Osteoblast (primary cell): Measurements from ENCODE around the gene NFE2L2. TPM values are rescaled to one million over a fixed set of nuclear protein-coding genes. Genes with fewer than 3 reads are reported as not detected.

Experiments
- DNase-seq: peaks from one replicate; pipeline ENCODE4 v3.0.0; 2011; ENCODE audit warnings: low spot score, mixed read lengths; ENCODE audit not compliant: insufficient read length; ENCODE audit errors: missing footprints
- H2AFZ ChIP-seq: 2 replicates; pipeline ENCODE4 v1.6.0; 2011; ENCODE audit warnings: mild to moderate bottlenecking, low read length
- H3K27ac ChIP-seq: 2 replicates; pipeline ENCODE4 v1.5.1; 2011; ENCODE audit warnings: mild to moderate bottlenecking, low read depth, low read length, moderate library complexity
- H3K27me3 ChIP-seq: 2 replicates; pipeline ENCODE4 v1.6.0; 2012; ENCODE audit warnings: mild to moderate bottlenecking, control low read depth, inconsistent platforms, low read length, moderate library complexity; ENCODE audit not compliant: insufficient read depth
- H3K36me3 ChIP-seq: 2 replicates; pipeline ENCODE4 v1.5.1; 2011; ENCODE audit warnings: mild to moderate bottlenecking, low read length, control low read depth, moderate library complexity; ENCODE audit not compliant: insufficient read depth
- H3K4me1 ChIP-seq: 2 replicates; pipeline ENCODE4 v1.5.1; 2011; ENCODE audit warnings: mild to moderate bottlenecking, low read length, control low read depth, moderate library complexity; ENCODE audit not compliant: insufficient read depth
- H3K4me2 ChIP-seq: 2 replicates; pipeline ENCODE4 v1.6.0; 2011; ENCODE audit warnings: mild to moderate bottlenecking, low read length; ENCODE audit not compliant: insufficient read depth
- H3K4me3 ChIP-seq: fragments of 200-600 bp; sonication (generic); 3 replicates; pipeline ENCODE4 v1.5.1; 2012; ENCODE audit warnings: mild to moderate bottlenecking, low read length, inconsistent platforms; ENCODE audit not compliant: insufficient read depth
- H3K79me2 ChIP-seq: 2 replicates; pipeline ENCODE4 v1.6.0; 2012; ENCODE audit warnings: mild to moderate bottlenecking, low read length, control low read depth, inconsistent platforms; ENCODE audit not compliant: insufficient read depth
- H3K9me3 ChIP-seq: 2 replicates; pipeline ENCODE4 v1.5.1; 2011; ENCODE audit warnings: low read depth, low read length, control low read depth
- H4K20me1 ChIP-seq: 2 replicates; pipeline ENCODE4 v1.6.0; 2012; ENCODE audit warnings: mild to moderate bottlenecking, low read length, control low read depth; ENCODE audit not compliant: insufficient read depth
- CTCF ChIP-seq: IDR thresholded peaks from 2 replicates; pipeline ENCODE4 v1.5.1; 2011; ENCODE audit warnings: mild to moderate bottlenecking, low read depth, low read length, moderate library complexity; ENCODE audit errors: extremely low read depth
- total RNA-seq: library from RNA; depleted of rRNA; stranded (reverse); fragments of >200 nt; gene quantifications from 2 replicates; pipeline ENCODE4 v1.2.3, GENCODE V29; 2012

NFE2L2 gene
- total RNA-seq, 1 donor = 91.9 TPM

GRCh38 chr2:177253704-177254103, 10.8 kb downstream of the NFE2L2 start:
- Histone ChIP-seq H3K27ac (no peak overlapping the region), H3K9me3 (no peaks in the 10 kb centered on the region), H4K20me1 (peaks cover 86% of the 10 kb centered on the region), H3K79me2 (peaks cover 100% of the 10 kb centered on the region), H3K4me2 (no peak overlapping the region), H3K36me3 (peaks cover 32% of the 10 kb centered on the region), H2AFZ (no peak overlapping the region), H3K4me3 (no peak overlapping the region), H3K27me3 (no peaks in the 10 kb centered on the region), H3K4me1 (peaks cover 40% of the 10 kb centered on the region)
- DNase-seq = no peak
- TF ChIP-seq CTCF = no peak

- peaks cover 40% of the 10 kb centered on the region for H3K4me1 ChIP-seq
Measured at GRCh38 chr2:177252808-177253531, 11.6 kb downstream of the NFE2L2 start.

GRCh38 chr2:177251165-177251542, 13.4 kb downstream of the NFE2L2 start:
- peaks cover 32% of the 10 kb centered on the region for H3K4me1 ChIP-seq
- peak overlapping the region; percentile 73 for H3K27ac ChIP-seq
- no peak for DNase-seq
- no peaks in the 10 kb centered on the region for H3K9me3 ChIP-seq
- H3K4me2 ChIP-seq = no peak overlapping the region
- no peak for TF ChIP-seq CTCF
- H2AFZ ChIP-seq = no peak overlapping the region
- peaks cover 29% of the 10 kb centered on the region for H3K36me3 ChIP-seq
- no peaks in the 10 kb centered on the region for H3K27me3 ChIP-seq
- no peak overlapping the region for H3K4me3 ChIP-seq
- peaks cover 100% of the 10 kb centered on the region for H3K79me2 ChIP-seq
- H4K20me1 ChIP-seq = peaks cover 78% of the 10 kb centered on the region

More at GRCh38 chr2:177252808-177253531, 11.6 kb downstream of the NFE2L2 start:
- no peak for TF ChIP-seq CTCF
- Histone ChIP-seq H2AFZ (no peak overlapping the region), H3K4me2 (no peak overlapping the region), H4K20me1 (peaks cover 84% of the 10 kb centered on the region), H3K27ac (peak overlapping the region; percentile 48), H3K79me2 (peaks cover 100% of the 10 kb centered on the region), H3K4me3 (no peak overlapping the region), H3K9me3 (no peaks in the 10 kb centered on the region), H3K36me3 (peaks cover 29% of the 10 kb centered on the region), H3K27me3 (no peaks in the 10 kb centered on the region)
- no peak for DNase-seq

GRCh38 chr2:177250461-177250860, 14.1 kb downstream of the NFE2L2 start:
- Histone ChIP-seq H2AFZ (no peak overlapping the region), H3K36me3 (peaks cover 29% of the 10 kb centered on the region), H3K4me2 (no peak overlapping the region), H3K27me3 (no peaks in the 10 kb centered on the region), H3K9me3 (no peaks in the 10 kb centered on the region), H3K79me2 (peaks cover 99% of the 10 kb centered on the region), H3K4me3 (no peak overlapping the region), H3K27ac (peak overlapping the region; percentile 73), H4K20me1 (peaks cover 71% of the 10 kb centered on the region), H3K4me1 (peaks cover 30% of the 10 kb centered on the region)
- DNase-seq = no peak
- TF ChIP-seq CTCF = no peak
